Gastroesophageal sphincter (tissue), 3 donors: ENCODE results near the gene LDLRAD3.

Experiments used
- EP300 ChIP-seq: sonication (generic); formaldehyde crosslinking; IDR thresholded peaks from one replicate; pipeline ENCODE4 v1.6.1; 2017; ENCODE audit warnings: antibody characterized with exemption, mild to moderate bottlenecking
- POLR2A ChIP-seq, 2 donors: fragments of 450-650 bp; IDR thresholded peaks; one replicate each; pipeline ENCODE4 v1.6.1; 2017; ENCODE audit warnings: antibody characterized with exemption in 2 of 2, mild to moderate bottlenecking in 2 of 2, moderate library complexity in 1 of 2
- POLR2AphosphoS5 ChIP-seq: sonication (generic); formaldehyde crosslinking; IDR thresholded peaks from one replicate; pipeline ENCODE4 v1.6.1; 2017; ENCODE audit warnings: antibody characterized with exemption
- TF ChIP-seq, protein P1 (sequence below), 4 experiments: fragments of 200-600 bp in 2 of 4; fragments of 450-650 bp in 2 of 4; sonication (generic) in 1 of 4; IDR thresholded peaks; one replicate each; pipeline ENCODE4 v1.5.1; 2017 to 2019; ENCODE audit warnings: antibody characterized with exemption in 4 of 4, mild to moderate bottlenecking in 2 of 4, moderate library complexity in 2 of 4

DNA sequence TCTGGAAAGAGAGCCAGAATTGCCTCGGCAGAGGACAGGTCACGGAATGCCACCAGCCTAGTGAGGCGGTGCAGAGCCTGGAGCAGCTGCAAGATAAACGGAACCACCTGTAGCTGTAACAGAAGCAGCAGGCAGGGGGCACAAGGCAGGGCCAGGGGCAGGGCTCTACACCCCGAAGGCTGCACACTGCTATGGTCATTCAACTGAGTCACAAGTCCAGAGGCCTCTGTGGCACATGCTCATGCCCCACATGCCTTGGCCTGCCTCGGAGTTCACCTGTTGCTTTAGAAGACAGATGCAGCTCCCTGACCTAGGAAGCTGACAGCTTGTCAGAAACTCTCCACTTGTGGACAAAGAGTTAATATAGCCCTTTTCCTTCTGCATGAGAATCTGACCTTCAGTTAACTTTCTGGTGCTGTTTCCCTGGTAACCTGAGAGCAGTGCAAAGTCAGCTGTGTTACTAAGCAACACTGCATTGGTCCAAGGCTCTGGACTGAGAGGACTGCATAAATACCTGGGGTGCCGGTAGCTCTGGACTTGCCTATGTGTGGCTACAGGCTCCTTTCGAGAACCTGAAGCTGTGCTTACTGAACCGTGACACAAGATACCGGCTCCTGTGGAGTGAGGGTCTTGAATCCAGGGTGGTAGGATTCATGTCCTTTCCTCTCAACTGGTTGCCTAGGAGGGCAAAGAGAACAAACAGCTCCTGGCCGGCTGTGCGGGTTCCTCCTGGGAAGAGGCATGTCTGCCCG lies 334.8 kb downstream of the LDLRAD3 start:
- TF ChIP-seq, protein P1, sequence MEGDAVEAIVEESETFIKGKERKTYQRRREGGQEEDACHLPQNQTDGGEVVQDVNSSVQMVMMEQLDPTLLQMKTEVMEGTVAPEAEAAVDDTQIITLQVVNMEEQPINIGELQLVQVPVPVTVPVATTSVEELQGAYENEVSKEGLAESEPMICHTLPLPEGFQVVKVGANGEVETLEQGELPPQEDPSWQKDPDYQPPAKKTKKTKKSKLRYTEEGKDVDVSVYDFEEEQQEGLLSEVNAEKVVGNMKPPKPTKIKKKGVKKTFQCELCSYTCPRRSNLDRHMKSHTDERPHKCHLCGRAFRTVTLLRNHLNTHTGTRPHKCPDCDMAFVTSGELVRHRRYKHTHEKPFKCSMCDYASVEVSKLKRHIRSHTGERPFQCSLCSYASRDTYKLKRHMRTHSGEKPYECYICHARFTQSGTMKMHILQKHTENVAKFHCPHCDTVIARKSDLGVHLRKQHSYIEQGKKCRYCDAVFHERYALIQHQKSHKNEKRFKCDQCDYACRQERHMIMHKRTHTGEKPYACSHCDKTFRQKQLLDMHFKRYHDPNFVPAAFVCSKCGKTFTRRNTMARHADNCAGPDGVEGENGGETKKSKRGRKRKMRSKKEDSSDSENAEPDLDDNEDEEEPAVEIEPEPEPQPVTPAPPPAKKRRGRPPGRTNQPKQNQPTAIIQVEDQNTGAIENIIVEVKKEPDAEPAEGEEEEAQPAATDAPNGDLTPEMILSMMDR (IDR thresholded peaks at IDR 0.05): no peak
- TF ChIP-seq EP300: no peak
- no peak for TF ChIP-seq POLR2A (IDR thresholded peaks at IDR 0.05)
- TF ChIP-seq POLR2AphosphoS5: no peak
